HepG2 (cell line): ENCODE measurements around the gene IRF3.

Source experiments
- AFF4 ChIP-seq: sonication (generic); formaldehyde crosslinking; IDR thresholded peaks from 2 replicates; pipeline ENCODE4 v1.4.0; 2020; ENCODE audit warnings: missing genetic modification reagents
- MXD3 ChIP-seq: IDR thresholded peaks from 2 replicates; pipeline ENCODE4 v1.6.1; 2016; ENCODE audit warnings: mild to moderate bottlenecking, missing biosample characterization, missing genetic modification reagents
- PATZ1 ChIP-seq: sonication (generic); formaldehyde crosslinking; IDR thresholded peaks from 2 replicates; pipeline ENCODE4 v1.4.0; 2020; ENCODE audit warnings: missing genetic modification reagents
- ZFP91 ChIP-seq: sonication (generic); formaldehyde crosslinking; IDR thresholded peaks from 2 replicates; pipeline ENCODE4 v1.9.0; 2022; ENCODE audit warnings: missing genetic modification reagents, mild to moderate bottlenecking, borderline replicate concordance
- ZNF550 ChIP-seq: sonication (generic); formaldehyde crosslinking; IDR thresholded peaks from 2 replicates; pipeline ENCODE4 v1.4.0; 2020; ENCODE audit warnings: mild to moderate bottlenecking, missing genetic modification reagents, borderline replicate concordance

- no peak for TF ChIP-seq AFF4 (CRISPR knock-in tag)
- no peak for TF ChIP-seq ZFP91
- TF ChIP-seq ZNF550 (CRISPR knock-in tag): no peak
- TF ChIP-seq MXD3 (CRISPR knock-in tag): no peak
- TF ChIP-seq PATZ1 (CRISPR knock-in tag): no peak
Observed at GRCh38 chr19:49639401-49640112, 26.1 kb downstream of the IRF3 start.
